Measurements from ENCODE around the gene DACH1.
"Not testable (repeated sequence)": the region's sequence is repeated elsewhere in the genome, so short reads cannot be mapped to it uniquely, and the experiment has no call there.

Gene DACH1

GRCh38 chr13:71864986-71865873 is 1.8 kb downstream of the DACH1 start:
- no peak for DNase-seq

GRCh38 chr13:71864094-71864985 is 2.7 kb downstream of the DACH1 start:
- no peak for DNase-seq

DNA sequence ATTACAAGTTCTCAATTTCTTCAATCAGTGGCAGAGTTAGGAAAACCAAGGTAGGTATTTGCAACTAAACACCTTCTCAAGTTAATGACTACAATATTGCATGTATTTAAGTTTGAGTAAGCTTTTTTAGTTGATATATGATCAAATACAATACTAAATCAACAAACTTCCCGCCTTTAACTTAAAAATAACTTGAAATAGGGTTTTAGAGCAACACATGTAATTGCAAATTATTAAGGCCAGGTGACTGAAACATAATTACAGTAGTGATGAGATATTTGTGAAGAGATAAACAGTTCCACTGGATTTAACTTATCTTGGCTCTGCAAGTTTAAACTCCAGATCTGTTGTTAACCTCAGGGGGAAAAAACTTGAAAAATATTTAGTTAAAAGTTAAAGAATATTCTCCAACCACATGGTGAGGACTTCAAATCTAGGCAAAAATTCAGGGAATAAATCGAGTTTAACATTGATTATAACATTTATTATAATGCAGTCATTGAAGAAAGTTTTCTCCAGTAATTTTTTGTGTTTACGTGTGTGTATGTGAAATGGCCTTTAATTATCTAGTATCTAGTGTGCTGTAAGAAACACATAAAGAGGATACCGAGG is 3.6 kb downstream of the DACH1 start:
- no peak for DNase-seq

DNA sequence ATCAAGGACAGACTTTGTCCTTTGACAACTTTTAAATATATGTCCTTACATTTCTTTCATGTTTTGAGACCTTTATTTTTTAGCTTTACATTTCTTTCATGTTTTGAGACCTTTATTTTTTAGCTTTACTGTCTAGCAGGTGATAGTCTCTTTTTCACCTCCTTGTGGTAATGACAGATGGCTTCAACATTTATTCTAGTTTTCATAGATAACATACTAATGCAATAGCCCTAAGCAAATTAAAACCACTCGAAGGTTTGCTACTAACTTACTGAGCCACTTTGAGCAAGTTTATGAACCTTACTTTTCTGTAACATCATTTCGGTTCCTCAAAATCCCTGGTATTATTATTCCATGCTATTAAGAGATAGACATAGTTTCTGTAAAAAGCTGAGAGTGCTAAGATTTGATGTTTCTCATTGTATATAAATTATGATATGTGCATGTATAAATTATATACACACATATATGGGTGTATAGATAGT is 4.5 kb downstream of the DACH1 start:
- no peak for DNase-seq

DNA sequence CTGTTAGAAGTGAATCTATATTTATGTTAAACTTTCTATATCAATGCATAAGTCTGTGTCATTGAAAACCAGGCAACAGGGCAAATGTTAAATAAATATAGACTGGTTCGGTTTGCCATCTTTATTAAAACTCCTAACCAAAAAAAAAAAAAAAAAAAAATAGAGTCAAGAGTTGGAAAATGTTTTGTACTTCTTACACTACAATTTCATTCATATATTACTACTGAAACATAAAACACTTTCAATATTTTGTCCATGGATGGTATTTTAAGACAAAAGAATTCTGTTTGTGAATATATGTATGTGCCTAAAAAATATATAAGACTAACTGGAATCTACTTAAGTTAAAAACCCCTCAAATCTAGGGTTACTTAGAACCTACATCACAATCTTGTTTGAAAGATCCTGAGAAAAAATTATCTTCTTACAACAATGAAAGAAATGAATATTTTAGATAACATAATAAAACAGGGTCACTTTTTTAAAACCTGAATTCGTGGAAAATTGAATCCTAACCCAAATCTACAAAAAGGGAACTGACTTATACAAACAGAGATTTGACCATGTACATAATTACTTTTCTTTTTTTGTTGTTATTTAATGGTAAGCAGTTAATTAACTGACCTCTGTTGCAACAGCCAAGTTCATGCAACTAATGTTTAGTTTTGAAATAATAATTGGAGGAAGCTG is 5.1 kb downstream of the DACH1 start:
- DNase-seq, result no peak

DNA sequence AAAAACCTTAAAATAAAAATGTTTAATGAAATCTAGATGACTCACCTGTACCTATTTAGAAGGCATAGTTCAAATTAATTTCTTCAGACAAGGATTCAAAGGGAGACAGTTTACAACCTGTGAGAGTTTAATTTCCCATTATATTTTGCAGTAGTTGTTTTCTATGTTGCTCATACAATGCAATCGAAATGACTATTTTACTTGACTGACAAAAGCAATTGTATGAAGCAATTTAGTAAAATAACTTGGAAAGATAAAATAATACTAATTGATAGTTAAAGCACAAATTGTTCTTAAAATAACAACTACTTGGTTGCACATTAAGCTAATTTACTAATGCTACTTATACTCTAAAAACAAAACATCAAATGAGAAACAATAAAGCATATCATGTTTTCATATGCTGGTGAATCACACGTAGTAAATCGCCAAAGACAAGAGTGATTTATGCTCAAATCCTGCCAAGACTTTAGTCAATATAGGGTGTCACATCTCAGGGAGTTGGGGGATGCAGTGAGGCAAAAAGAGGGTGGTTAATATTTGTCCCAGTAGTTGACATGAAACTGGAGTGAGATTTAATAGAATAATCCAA is 6.4 kb downstream of the DACH1 start:
- no peak for DNase-seq

- DNase-seq, result no peak
Observed at GRCh38 chr13:71858647-71859046, 8.4 kb downstream of the DACH1 start.

DNA sequence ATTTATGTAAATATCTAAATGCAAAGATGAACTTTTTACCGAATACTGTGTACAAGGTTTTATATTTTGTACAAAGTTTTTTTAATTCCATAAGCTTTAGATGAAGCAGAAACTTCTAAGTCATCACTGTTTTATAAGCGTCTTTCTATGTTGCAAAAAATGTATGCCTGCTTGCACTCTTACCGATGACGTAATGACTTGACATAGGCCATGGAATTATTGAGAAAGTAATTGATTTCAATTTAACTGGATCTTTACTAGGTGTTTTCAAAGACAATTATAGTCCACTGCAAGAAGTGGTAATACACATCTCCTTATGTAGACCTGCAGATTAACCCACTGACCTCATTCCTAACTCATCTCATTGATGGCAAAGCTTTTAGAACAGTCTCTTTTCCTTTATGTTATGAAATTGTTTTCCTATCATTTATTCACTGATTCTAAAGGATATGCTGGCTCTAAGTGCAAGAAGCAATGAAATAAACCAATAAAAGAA is 10.4 kb downstream of the DACH1 start:
- no peak for DNase-seq

DNA sequence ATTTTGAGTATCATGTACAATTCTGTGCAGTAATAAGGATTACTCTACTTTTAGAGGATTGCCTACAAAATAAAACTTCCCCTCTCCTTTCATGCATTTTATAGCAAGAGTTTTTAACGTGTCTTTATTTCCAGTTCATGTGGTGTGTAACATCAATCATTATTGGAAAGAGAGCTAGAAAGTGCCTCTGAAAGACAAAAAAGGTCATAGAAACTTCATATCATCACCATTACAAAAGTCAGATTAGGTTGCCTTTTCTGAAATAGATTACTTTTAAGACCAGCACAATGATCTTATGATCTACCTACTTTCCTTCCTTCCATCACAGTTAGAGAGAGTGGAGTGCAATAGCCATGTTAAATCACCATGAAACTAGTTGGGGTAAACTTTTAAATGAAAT is 12.6 kb downstream of the DACH1 start:
- no peak for DNase-seq

DNA sequence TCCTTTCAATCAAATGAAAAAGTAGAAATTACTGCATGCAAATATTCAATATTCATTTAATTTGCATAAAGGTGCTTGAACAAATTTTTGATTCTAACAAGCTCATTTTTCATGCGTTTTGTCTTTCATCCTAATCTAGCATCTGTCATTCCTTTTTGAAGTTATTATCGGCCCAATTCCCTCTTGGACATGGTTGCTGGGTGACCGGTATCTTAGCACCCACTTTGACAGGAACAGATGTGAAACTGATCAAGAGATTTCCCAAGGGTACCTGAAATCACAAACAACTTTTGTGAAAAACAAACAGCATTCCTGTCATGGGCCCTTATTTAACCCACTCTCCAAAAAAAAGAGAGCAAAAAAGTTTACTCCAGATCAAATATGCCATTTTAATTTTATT is 13.3 kb downstream of the DACH1 start:
- no peak for DNase-seq

GRCh38 chr13:71852736-71853135 is 14.3 kb downstream of the DACH1 start:
- no peak for DNase-seq

GRCh38 chr13:71851498-71852409 is 15.2 kb downstream of the DACH1 start:
- DNase-seq, result no peak

DNA sequence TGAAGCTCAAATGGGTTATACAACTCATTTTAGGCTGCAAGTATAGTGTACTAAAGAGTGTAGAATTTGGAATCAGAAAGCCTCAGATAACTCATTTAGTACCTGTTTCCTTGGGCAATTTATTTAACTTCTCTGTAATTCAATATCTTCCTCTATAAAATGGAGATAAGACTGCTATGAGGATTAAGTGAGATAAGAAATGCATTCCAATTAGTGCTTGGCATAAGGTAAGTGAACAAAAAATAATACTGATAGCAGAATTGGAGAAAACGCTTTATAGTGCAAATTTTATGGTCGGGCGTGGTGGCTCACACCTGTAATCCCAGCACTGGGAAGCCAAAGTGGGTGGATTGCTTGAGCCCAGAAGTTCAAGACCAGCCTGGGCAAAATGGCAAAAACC is 25.0 kb downstream of the DACH1 start:
- no peak for DNase-seq

DNA sequence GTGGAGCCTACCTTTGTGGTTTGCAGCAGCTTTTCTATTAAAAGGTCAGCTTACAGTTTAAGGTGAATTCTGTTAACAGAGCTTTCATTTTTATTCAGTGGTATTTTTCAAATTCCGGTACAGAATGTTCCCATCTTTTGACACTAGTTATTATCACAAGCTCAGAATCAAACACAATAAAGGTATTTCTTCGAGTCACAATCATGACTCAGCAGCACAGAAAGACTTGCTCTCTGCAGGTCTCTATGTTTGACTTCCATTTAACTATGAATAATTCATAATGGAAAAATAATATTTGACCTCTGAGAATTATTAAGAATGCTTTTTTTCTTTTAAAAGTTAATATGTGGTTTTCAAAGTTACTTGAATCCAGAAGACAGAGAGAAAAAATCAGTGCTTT is 28.2 kb downstream of the DACH1 start:
- no peak for DNase-seq

GRCh38 chr13:71837582-71837981 is 29.4 kb downstream of the DACH1 start:
- not testable (repeated sequence) for DNase-seq

DNA sequence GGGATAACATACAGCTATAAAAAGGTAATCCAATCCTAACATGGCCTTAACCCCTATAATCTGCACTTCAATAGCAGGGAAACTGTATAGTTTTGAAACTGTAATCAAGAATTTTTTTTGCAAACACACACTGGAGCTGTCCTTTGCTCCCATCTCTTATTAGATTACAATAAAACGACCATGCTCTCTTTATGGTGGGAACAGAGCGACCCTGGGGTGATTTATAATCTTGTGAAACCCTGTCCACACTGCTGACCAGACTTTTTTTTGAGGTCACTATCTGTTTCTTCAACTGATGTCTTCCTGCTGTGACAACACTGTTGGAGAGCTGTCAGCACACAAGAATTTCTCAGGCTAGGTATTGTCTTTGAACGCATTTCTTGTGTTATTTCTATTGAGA is 35.3 kb downstream of the DACH1 start:
- no peak for DNase-seq

- DNase-seq, result no peak
Observed at GRCh38 chr13:71830736-71831135, 36.3 kb downstream of the DACH1 start.

- DNase-seq, result no peak
Observed at GRCh38 chr13:71830323-71830722, 36.7 kb downstream of the DACH1 start.

DNA sequence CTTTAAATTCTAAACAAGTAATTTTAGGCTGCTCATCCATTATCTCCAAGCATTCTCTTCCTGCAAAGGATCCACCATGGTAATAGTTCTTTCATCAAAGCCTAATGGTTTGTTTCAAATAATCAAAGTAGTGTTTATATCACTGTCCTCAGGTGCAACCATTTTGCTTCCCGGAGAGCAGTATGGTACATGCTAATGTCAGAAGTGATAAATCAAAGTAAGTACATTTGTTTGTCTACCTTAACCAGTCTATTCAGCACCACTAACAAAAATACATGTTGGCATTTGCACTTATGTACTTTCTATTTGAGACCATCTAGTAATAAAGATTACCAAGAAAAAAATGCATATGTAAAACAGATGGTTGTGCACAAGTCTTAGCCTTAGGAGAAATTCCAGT is 37.5 kb downstream of the DACH1 start:
- no peak for DNase-seq

GRCh38 chr13:71828564-71828963 is 38.4 kb downstream of the DACH1 start:
- DNase-seq, result no peak

DNA sequence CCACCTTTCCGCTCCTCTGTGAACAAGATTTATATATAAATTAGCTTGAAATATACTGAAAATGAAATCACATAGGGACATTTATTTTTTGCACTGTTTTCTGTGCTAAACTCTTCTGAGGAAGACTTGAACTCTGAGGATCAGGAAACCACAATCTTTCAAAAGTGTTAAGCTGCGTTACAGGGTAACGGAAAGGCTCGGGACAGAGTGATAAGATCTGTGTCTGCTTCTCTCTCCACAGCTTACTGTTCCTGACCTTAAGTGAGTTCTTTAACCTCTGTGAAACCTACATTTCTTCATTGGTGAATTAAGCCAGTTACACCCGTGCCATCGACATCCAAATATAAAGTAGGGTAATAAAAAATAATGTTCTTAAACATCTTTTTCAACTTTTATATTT is 38.9 kb downstream of the DACH1 start:
- no peak for DNase-seq
